Loucy (cell line): ENCODE measurements around the gene C22orf39.

Experiments
- EZH2phosphoT487 ChIP-seq: fragments of 200-600 bp; IDR thresholded peaks from 2 replicates; pipeline ENCODE4 v1.6.1; 2018; ENCODE audit warnings: antibody characterized with exemption, mild to moderate bottlenecking, moderate library complexity, borderline replicate concordance
- TF ChIP-seq, protein P1 (sequence below): fragments of 200-600 bp; sonication (generic); conservative IDR thresholded peaks from 2 replicates; pipeline ENCODE4 v1.5.1; 2014; ENCODE audit warnings: mild to moderate bottlenecking, antibody characterized with exemption, low read length

DNA sequence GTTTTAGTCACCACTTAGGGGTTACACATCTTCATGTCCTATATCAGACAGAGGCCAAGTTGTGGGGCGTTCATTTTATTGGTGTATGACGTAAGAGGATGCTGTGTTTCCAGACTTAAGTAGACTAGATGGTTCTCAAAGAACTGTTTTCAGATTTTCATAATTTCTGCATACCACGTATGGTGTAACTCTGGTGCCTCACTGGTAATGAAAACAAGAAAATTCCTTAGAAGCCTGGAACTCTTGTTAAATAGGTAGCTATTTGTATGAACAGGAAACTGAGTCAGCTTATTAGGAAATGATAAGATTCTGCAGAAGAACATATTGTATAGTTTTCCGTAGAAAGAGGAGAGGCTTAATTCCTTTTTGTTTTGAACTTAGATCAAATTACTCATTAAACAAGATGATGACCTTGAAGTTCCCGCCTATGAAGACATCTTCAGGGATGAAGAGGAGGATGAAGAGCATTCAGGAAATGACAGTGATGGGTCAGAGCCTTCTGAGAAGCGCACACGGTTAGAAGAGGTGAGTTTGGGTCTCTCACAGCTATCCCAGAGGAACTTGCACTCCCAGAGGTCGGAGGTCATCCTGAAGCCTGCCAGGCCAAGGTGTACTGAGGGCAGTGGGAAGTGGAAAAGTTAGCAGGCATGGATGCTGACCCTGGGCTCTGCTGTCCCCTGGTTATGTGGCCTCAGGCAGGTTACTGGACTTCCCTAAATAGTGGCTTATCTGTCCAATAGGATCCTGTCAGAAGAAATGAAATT is 36.2 kb upstream of the C22orf39 start:
- TF ChIP-seq, protein P1, sequence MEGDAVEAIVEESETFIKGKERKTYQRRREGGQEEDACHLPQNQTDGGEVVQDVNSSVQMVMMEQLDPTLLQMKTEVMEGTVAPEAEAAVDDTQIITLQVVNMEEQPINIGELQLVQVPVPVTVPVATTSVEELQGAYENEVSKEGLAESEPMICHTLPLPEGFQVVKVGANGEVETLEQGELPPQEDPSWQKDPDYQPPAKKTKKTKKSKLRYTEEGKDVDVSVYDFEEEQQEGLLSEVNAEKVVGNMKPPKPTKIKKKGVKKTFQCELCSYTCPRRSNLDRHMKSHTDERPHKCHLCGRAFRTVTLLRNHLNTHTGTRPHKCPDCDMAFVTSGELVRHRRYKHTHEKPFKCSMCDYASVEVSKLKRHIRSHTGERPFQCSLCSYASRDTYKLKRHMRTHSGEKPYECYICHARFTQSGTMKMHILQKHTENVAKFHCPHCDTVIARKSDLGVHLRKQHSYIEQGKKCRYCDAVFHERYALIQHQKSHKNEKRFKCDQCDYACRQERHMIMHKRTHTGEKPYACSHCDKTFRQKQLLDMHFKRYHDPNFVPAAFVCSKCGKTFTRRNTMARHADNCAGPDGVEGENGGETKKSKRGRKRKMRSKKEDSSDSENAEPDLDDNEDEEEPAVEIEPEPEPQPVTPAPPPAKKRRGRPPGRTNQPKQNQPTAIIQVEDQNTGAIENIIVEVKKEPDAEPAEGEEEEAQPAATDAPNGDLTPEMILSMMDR: no peak
- TF ChIP-seq EZH2phosphoT487: no peak
